ENCODE data around the gene FRZB.

- TF ChIP-seq PAXIP1 (CRISPR knock-in tag; conservative IDR thresholded peaks at IDR 0.05) (no peak), U2AF2 (IDR thresholded peaks at IDR 0.05; ENCODE audit: low read depth, low read length) (no peak), CTCF (CRISPR knock-in tag; IDR thresholded peaks at IDR 0.05) (no peak), ZNF550 (CRISPR knock-in tag; IDR thresholded peaks at IDR 0.05; ENCODE audit: borderline replicate concordance) (no peak), CHD2 (IDR thresholded peaks at IDR 0.05; ENCODE audit: low read depth, low read length) (no peak), ATF2 (CRISPR knock-in tag; IDR thresholded peaks at IDR 0.05) (no peak), ZNF589 (CRISPR knock-in tag; conservative IDR thresholded peaks at IDR 0.05) (no peak), CENPX (CRISPR knock-in tag; IDR thresholded peaks at IDR 0.05) (no peak), ZNF703 (CRISPR knock-in tag; IDR thresholded peaks at IDR 0.05; ENCODE audit: borderline replicate concordance) (no peak), ZNF18 (CRISPR knock-in tag; IDR thresholded peaks at IDR 0.05; ENCODE audit: insufficient replicate concordance) (no peak), CCAR2 (optimal IDR thresholded peaks at IDR 0.05; ENCODE audit: low read depth, low read length) (no peak), TCF7L2 (IDR thresholded peaks at IDR 0.05; ENCODE audit: low read depth, low read length) (no peak), ZZZ3 (CRISPR knock-in tag; IDR thresholded peaks at IDR 0.05; ENCODE audit: borderline replicate concordance) (no peak)
These were observed 49.2 kb upstream of the FRZB start for GRCh38 chr2:182915369-182916326.

All from HepG2 (cell line).